ENCODE data around the gene NAV2.

NAV2 gene

DNA sequence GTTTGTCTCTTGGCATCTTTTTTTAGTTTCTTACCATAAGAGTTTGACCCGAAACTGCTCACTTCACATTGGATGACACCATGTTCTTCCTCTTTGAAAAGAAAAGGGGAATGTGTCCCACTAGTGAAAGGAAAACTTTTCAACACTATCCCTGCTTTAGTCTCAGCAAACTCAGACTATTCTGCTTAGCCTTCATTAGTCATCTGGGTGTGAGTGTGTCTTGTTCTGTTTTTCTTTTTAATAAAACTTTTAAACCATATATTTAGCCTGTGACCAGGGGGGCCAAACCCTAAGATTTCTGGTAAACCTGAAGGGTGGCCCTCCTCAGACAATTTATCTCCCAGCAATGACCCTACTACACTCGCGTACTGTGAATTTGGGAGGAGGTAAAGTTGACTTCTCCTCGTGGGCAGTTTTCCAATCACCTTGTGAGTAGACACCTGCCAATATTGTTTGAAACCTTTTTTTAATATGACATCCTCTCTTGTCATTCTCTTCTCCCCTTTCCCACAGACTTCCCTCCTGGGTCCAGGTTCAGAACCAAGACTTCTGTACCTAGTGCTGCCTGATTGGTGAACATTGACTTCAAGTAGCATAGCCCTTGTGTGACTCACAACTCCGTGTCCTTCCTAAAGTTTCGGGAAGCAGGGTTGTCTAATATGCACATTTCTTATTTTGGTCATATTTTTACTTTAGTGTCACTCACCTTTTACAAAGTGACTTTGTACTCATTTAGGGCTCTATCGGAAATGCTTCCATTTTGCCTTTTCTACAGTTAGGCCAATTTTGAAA, 407.7 kb downstream of the NAV2 start:
- TF ChIP-seq OSR1 (CRISPR knock-in tag; IDR thresholded peaks at IDR 0.05) (no peak), TCF4 (CRISPR knock-in tag; IDR thresholded peaks at IDR 0.05; ENCODE audit: borderline replicate concordance) (no peak)
- TF ChIP-seq, protein P1, sequence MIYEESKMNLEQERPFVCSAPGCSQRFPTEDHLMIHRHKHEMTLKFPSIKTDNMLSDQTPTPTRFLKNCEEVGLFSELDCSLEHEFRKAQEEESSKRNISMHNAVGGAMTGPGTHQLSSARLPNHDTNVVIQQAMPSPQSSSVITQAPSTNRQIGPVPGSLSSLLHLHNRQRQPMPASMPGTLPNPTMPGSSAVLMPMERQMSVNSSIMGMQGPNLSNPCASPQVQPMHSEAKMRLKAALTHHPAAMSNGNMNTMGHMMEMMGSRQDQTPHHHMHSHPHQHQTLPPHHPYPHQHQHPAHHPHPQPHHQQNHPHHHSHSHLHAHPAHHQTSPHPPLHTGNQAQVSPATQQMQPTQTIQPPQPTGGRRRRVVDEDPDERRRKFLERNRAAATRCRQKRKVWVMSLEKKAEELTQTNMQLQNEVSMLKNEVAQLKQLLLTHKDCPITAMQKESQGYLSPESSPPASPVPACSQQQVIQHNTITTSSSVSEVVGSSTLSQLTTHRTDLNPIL (CRISPR knock-in tag; IDR thresholded peaks at IDR 0.05; ENCODE audit: low read depth), result no peak

DNA sequence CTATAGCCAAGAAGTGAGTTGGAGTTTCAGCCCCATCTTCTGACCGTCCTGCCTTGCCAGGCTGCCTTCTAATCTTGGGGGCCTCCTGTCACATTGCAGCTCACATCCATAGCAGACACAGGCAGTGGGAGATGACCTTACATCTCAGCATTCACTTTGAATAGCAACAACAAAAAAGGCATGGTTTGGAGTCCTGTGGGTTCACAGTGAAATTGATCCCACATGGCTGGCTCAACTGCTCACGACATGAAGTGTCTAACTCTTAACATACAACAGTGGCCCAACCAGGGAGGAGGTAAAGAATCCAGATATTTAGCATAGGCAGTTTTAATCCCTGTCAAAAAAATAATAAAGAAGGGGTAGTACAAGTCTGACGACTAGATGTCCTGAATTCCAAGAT, 409.5 kb downstream of the NAV2 start:
- no peak for ATAC-seq

More for the DNA sequence above, 407.7 kb downstream of the NAV2 start:
- ATAC-seq, result no peak

DNA sequence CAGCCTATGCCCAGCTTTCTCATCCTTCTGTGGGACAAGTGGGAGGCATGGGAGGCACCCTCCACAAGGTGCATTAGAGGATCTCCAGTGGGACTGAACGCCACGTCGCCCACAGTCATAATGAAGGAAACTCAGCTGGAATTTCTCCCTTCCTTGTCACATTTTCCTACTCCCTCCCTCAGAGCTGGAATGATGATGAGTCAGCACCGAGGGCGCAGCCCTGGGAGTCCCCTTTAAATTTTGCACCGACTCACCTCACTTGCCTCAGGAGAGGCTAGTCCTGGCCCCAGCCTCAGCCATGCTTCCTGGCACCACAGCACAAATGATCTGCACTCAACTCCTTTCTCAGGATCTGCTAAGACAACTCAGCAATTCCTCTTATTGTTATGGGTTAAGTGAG, 413.3 kb downstream of the NAV2 start:
- TF ChIP-seq, protein P2, sequence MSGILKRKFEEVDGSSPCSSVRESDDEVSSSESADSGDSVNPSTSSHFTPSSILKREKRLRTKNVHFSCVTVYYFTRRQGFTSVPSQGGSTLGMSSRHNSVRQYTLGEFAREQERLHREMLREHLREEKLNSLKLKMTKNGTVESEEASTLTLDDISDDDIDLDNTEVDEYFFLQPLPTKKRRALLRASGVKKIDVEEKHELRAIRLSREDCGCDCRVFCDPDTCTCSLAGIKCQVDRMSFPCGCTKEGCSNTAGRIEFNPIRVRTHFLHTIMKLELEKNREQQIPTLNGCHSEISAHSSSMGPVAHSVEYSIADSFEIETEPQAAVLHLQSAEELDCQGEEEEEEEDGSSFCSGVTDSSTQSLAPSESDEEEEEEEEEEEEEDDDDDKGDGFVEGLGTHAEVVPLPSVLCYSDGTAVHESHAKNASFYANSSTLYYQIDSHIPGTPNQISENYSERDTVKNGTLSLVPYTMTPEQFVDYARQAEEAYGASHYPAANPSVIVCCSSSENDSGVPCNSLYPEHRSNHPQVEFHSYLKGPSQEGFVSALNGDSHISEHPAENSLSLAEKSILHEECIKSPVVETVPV (CRISPR knock-in tag; IDR thresholded peaks at IDR 0.05), result no peak
- ATAC-seq, result peak; percentile 43

More for the DNA sequence above, 409.5 kb downstream of the NAV2 start:
- TF ChIP-seq, protein P1 (CRISPR knock-in tag; IDR thresholded peaks at IDR 0.05; ENCODE audit: low read depth), result no peak
- no peak for TF ChIP-seq ZNF70 (CRISPR knock-in tag; IDR thresholded peaks at IDR 0.05)
- TF ChIP-seq, protein P2 (CRISPR knock-in tag; IDR thresholded peaks at IDR 0.05), result no peak
- no peak for TF ChIP-seq ZFP30 (CRISPR knock-in tag; IDR thresholded peaks at IDR 0.05)
- no peak for TF ChIP-seq ISL1 (CRISPR knock-in tag; IDR thresholded peaks at IDR 0.05)
- no peak for TF ChIP-seq SNAI2 (CRISPR knock-in tag; IDR thresholded peaks at IDR 0.05)
- TF ChIP-seq ZFP3 (CRISPR knock-in tag; IDR thresholded peaks at IDR 0.05), result no peak
- no peak for TF ChIP-seq RARB (CRISPR knock-in tag; IDR thresholded peaks at IDR 0.05)
- TF ChIP-seq ZC3H10 (CRISPR knock-in tag; IDR thresholded peaks at IDR 0.05), result no peak
- TF ChIP-seq TOX (CRISPR knock-in tag; IDR thresholded peaks at IDR 0.05; ENCODE audit: borderline replicate concordance), result no peak

DNA sequence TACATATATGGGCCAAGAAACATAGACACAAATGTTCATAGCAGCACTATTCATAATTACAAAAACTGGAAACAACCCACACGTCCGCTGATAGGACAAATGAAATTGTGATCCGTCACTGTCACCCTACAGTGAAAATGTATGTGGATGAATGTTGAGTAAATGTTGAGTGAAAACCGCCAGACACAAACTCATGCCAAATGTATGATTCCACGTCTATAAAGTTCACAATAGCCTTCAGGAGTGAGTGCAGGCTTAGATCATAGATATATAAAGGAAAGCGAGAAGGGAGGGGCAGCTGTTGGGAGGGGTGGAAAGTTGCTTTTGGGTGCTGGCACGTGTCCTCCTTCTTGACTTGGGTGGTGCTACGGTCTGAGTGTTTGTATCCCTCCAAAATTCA, 414.1 kb downstream of the NAV2 start:
- TF ChIP-seq TCF4 (CRISPR knock-in tag; IDR thresholded peaks at IDR 0.05; ENCODE audit: borderline replicate concordance), result no peak
- TF ChIP-seq PPARA (CRISPR knock-in tag; IDR thresholded peaks at IDR 0.05; ENCODE audit: borderline replicate concordance), result no peak
- TF ChIP-seq, protein P3, sequence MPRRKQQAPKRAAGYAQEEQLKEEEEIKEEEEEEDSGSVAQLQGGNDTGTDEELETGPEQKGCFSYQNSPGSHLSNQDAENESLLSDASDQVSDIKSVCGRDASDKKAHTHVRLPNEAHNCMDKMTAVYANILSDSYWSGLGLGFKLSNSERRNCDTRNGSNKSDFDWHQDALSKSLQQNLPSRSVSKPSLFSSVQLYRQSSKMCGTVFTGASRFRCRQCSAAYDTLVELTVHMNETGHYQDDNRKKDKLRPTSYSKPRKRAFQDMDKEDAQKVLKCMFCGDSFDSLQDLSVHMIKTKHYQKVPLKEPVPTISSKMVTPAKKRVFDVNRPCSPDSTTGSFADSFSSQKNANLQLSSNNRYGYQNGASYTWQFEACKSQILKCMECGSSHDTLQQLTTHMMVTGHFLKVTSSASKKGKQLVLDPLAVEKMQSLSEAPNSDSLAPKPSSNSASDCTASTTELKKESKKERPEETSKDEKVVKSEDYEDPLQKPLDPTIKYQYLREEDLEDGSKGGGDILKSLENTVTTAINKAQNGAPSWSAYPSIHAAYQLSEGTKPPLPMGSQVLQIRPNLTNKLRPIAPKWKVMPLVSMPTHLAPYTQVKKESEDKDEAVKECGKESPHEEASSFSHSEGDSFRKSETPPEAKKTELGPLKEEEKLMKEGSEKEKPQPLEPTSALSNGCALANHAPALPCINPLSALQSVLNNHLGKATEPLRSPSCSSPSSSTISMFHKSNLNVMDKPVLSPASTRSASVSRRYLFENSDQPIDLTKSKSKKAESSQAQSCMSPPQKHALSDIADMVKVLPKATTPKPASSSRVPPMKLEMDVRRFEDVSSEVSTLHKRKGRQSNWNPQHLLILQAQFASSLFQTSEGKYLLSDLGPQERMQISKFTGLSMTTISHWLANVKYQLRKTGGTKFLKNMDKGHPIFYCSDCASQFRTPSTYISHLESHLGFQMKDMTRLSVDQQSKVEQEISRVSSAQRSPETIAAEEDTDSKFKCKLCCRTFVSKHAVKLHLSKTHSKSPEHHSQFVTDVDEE (CRISPR knock-in tag; IDR thresholded peaks at IDR 0.05), result no peak
- no peak for TF ChIP-seq BACH2 (CRISPR knock-in tag; IDR thresholded peaks at IDR 0.05; ENCODE audit: borderline replicate concordance)
- TF ChIP-seq, protein P2 (CRISPR knock-in tag; IDR thresholded peaks at IDR 0.05), result no peak
- TF ChIP-seq CSDC2 (CRISPR knock-in tag; IDR thresholded peaks at IDR 0.05), result no peak
- TF ChIP-seq, protein P4, sequence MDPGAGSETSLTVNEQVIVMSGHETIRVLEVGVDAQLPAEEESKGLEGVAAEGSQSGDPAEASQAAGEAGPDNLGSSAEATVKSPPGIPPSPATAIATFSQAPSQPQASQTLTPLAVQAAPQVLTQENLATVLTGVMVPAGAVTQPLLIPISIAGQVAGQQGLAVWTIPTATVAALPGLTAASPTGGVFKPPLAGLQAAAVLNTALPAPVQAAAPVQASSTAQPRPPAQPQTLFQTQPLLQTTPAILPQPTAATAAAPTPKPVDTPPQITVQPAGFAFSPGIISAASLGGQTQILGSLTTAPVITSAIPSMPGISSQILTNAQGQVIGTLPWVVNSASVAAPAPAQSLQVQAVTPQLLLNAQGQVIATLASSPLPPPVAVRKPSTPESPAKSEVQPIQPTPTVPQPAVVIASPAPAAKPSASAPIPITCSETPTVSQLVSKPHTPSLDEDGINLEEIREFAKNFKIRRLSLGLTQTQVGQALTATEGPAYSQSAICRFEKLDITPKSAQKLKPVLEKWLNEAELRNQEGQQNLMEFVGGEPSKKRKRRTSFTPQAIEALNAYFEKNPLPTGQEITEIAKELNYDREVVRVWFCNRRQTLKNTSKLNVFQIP (CRISPR knock-in tag; IDR thresholded peaks at IDR 0.05; ENCODE audit: borderline replicate concordance, low read depth), result no peak
- TF ChIP-seq, protein P5, sequence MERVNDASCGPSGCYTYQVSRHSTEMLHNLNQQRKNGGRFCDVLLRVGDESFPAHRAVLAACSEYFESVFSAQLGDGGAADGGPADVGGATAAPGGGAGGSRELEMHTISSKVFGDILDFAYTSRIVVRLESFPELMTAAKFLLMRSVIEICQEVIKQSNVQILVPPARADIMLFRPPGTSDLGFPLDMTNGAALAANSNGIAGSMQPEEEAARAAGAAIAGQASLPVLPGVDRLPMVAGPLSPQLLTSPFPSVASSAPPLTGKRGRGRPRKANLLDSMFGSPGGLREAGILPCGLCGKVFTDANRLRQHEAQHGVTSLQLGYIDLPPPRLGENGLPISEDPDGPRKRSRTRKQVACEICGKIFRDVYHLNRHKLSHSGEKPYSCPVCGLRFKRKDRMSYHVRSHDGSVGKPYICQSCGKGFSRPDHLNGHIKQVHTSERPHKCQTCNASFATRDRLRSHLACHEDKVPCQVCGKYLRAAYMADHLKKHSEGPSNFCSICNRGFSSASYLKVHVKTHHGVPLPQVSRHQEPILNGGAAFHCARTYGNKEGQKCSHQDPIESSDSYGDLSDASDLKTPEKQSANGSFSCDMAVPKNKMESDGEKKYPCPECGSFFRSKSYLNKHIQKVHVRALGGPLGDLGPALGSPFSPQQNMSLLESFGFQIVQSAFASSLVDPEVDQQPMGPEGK (CRISPR knock-in tag; IDR thresholded peaks at IDR 0.05; ENCODE audit: borderline replicate concordance), result no peak
- no peak for TF ChIP-seq ZNF565 (CRISPR knock-in tag; conservative IDR thresholded peaks at IDR 0.05; ENCODE audit: low read depth)
- no peak for TF ChIP-seq RARB (CRISPR knock-in tag; IDR thresholded peaks at IDR 0.05)
- TF ChIP-seq ARNTL (CRISPR knock-in tag; IDR thresholded peaks at IDR 0.05; ENCODE audit: borderline replicate concordance, low read depth), result no peak
- ATAC-seq, result no peak

All from SK-N-SH treated with all-trans-retinoic acid at 6 μM for 48 hours (cell line).